ENCODE data around the gene CLIP2. TPM values are rescaled to one million over a fixed set of nuclear protein-coding genes. Genes with fewer than 3 reads are reported as not detected.
A peak's percentile ranks its signal among the peaks of the same experiment; 100 is the strongest.
"Not testable (repeated sequence)": the region's sequence is repeated elsewhere in the genome, so short reads cannot be mapped to it uniquely, and the experiment has no call there.

Gene CLIP2
- total RNA-seq, 1 donor from 2014 or later, result 7.5 TPM

DNA sequence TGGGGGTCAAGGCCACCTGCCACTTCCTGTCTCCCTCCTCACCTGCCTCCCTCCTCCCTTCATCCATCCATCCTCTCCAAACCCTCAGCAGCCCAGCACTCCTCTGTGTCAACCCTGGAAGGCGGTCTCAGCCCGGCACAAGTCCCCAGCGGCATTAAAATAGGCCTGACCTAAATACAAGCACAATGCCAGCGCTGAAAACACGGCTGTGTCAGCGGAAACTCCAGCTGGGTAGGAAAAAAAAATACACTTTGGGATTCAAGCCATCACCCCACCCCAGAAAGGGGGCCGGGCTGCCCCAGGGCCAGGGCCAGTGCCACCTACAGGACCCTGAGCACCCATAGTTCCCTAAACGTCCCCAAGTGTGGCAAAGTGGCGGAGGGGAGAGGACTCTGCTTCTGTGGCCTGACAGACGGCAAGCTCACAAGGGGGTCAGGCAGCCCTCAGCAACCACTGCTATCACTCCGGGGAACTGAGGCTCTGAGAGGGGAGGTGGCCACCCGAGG, 141.8 kb downstream of the CLIP2 start:
- intact Hi-C loops (cut with DNase I), result no loop called here
- peak; percentile 39 for DNase-seq (ENCODE audit: missing footprints)
- ATAC-seq, result peak; percentile 28

GRCh38 chr7:74437291-74437571, 148.0 kb downstream of the CLIP2 start:
- ATAC-seq; intact Hi-C loops (cut with DNase I); DNase-seq (ENCODE audit: missing footprints): not testable (repeated sequence)

- DNase-seq (ENCODE audit: missing footprints), result no peak
- intact Hi-C loops (cut with DNase I), result no loop called here
- ATAC-seq, result no peak
Measured at GRCh38 chr7:74438327-74438726, 149.1 kb downstream of the CLIP2 start.

DNA sequence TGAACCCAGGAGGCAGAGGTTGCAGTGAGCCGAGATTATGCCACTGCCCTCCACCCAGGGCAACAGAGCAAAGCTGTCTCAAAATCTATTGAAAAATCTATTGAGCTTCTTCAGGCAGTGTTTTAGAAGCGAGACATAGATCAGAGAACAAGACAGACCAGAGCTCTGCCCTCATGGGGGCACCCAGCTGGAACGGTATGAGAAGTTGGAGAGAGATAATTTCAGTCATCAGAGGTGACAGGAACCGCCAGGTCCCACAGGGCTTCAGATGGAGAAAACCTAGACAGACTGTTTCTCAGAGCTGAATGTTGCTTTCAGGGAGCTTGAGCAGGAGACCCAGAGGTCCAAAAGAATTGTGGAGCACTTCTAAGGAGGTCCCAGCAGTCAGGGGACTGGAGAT, 150.3 kb downstream of the CLIP2 start:
- DNase-seq (ENCODE audit: missing footprints) (no peak), ATAC-seq (no peak)
- intact Hi-C loops (cut with DNase I), result no loop called here

GRCh38 chr7:74440143-74440542, 150.9 kb downstream of the CLIP2 start:
- intact Hi-C loops (cut with DNase I); DNase-seq (ENCODE audit: missing footprints); ATAC-seq: not testable (repeated sequence)

DNA sequence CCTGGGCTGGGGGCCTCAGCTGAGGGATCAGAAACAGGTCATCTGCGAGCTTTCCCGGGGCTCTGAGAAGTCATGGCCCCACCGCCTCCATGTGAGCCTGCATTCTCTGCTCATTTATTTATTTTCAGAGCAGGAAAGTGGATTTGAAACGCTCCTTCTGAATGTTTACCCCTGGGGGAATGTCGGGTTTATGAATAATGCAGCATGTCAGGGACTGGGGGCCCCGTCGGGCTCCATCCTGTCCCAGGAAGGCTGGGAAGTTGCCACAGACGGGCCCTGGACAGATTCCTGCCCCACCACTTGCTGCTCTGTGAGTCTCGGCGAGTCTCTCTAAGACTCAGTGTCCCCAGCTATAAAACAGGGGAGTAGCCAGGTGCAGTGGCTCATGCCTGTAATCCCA, 152.6 kb downstream of the CLIP2 start:
- no peak for DNase-seq (ENCODE audit: missing footprints)
- intact Hi-C loops (cut with DNase I), result no loop called here
- no peak for ATAC-seq

GRCh38 chr7:74443543-74444247, 154.5 kb downstream of the CLIP2 start:
- intact Hi-C loops (cut with DNase I), result no loop called here
- ATAC-seq (no peak), DNase-seq (ENCODE audit: missing footprints) (no peak)

DNA sequence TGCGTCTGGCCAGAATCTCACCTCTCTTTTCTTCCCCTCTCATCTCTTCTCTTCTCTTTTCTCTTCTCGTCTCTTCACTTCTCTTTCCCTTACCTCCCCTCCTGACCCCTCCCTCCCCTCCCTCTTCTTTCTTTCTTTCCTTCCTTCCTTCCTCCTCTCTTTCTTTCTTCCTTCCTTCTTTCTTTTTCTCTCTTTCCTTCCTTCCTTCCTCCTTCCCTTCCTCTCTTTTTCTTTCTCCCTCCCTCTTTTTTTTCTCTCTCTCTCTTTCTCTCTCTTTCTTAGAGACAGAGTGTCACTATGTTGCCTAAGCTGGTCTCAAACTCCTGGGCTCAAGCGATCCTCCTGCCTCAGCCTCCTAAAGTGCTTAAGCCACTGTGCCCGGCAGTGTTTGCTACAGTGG, 159.9 kb downstream of the CLIP2 start:
- ATAC-seq, result no peak
- intact Hi-C loops (cut with DNase I), result no loop called here
- DNase-seq (ENCODE audit: missing footprints), result no peak

DNA sequence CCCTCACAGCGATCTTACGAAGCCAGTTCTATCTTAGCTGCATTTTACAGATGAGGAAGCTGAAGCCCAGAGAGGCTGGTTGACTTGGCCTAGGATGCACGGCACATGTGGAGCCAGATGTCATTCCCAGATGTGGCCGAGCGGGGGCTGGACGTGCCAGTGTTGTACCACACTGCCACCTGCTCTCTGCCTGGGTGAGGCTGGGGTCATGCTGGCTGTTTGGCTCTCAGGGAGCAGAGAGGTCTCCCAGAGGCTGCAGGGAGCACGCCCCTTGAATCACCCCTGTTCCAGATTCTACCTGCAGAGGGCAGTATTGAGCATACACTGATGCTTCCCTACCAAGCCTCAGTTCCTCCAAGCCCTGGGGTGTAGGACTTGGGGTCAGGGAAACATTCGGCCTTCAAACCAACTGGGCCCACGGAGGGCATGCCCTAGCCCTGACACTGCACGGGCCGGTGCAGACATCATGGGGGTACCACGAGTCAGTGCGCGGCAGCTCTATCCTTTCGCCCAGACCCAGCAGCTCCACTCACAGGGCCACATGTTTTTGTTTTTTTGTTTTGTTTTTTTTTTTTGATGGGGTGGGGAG, 160.7 kb downstream of the CLIP2 start:
- ATAC-seq, result peak; percentile 49
- intact Hi-C loops (cut with DNase I), result loop anchor here (2.0 to 5.0 kb wide), 3 partner anchors 52 to 207 kb away; partner anchors contain the start of gene GTF2I
- DNase-seq (ENCODE audit: missing footprints), result no peak

DNA sequence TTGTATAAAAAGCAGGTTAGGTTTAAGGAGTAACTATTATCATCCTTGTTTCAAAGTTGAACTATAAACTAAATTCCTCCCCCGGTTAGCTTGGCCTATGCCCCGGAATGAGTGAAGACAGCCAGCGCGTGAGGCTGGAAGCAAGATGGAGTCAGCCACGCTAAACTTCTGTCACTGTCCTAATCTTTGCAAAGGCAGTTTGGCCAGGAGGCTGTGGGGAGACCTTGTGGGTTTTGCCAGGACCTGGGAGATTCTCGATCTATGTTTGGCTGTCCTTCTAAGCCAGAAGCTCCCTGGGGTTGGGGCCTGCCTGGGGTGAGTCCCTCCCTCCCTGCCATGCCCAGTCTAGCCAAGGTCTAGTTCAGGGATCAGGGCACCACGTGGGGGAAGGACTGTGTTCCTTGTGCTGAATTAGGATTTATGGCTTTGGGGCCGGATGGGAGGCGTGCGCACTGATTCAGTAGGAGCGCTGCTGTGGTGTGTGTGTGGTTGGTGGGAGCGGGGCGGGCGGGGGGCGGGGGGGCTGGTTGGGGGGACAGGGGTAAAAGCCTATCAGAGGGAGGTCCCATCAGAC, 163.6 kb downstream of the CLIP2 start:
- DNase-seq (ENCODE audit: missing footprints) (no peak), ATAC-seq (peak; percentile 17)
- intact Hi-C loops (cut with DNase I), result loop anchor here (5.0 kb wide), 2 partner anchors 49 to 204 kb away; partner anchors contain the start of gene GTF2I

- peak; percentile 59 for ATAC-seq
- intact Hi-C loops (cut with DNase I), result loop anchor here (5.0 kb wide), 2 partner anchors 49 to 204 kb away; partner anchors contain the start of gene GTF2I
- DNase-seq (ENCODE audit: missing footprints), result peak; percentile 84
Measured at GRCh38 chr7:74453322-74454011, 164.3 kb downstream of the CLIP2 start, which contains the start of gene GTF2IRD1. Gene GTF2IRD1 (plus strand): TSS chr7:74453906. CDS start chr7:74508081, 54,175 bp downstream.

DNA sequence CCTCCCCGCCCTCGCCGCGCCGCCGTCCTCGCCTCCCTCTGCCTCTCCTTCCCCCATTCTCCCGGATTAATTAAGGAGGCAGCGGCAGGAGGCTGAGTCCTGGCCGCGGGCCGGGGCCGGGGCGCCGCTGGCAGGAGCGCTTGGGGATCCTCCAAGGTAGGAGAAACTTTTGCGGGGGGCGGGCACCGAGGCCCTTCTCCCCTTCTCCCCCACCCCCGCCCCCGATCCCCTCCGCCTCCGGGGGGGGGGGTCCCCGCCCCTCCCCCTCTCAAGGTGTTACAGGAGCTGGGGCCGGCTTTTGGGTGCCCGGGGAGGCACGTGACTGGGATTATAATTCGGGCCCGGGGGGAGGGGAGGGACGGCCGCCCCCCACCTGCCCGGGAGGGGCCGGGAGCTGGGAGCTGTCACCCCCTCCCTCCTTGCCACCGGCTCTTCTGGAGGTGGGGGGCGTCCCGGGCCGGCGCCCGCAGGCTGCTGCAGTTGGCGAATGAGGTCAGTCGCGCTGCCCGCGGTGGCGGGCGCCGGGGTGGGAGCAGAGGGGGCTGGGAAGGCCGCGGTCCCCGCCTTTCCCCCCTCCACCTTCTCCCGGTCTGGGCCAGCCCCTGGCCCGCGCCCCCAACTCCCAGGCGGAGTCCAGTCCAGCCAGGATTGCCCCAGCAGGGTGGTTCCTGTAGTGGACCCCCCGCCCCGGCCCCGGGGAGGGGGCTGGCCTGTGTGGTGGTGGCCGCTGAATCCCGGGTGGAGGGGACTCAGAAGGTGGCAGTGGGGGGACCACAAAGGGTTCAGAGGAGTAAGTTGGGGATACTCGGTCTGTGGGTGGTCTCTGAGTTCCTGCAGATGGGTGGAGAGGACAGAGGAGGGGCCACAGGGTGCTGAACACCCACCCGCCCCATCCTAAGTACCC, 165.1 kb downstream of the CLIP2 start:
- ATAC-seq (peak; percentile 14), DNase-seq (ENCODE audit: missing footprints) (no peak)
- intact Hi-C loops (cut with DNase I), result loop anchor here (5.0 kb wide), 2 partner anchors 48 to 203 kb away; partner anchors contain the start of gene GTF2I

GRCh38 chr7:74454925-74455288, 165.7 kb downstream of the CLIP2 start:
- DNase-seq (ENCODE audit: missing footprints) (no peak), ATAC-seq (peak; percentile 5)
- intact Hi-C loops (cut with DNase I), result loop anchor here (1.0 to 5.0 kb wide), 3 partner anchors 25 to 202 kb away; partner anchors contain the start of gene GTF2I

GRCh38 chr7:74455291-74455804, 166.1 kb downstream of the CLIP2 start:
- DNase-seq (ENCODE audit: missing footprints), result no peak
- intact Hi-C loops (cut with DNase I), result loop anchor here (1.0 kb wide), 1 partner anchor 25 kb away; no protein-coding TSS in a partner anchor

More at GRCh38 chr7:74455291-74455804, 166.1 kb downstream of the CLIP2 start:
- peak; percentile 65 for ATAC-seq

Measured in Right ventricle myocardium inferior (tissue), 1 donor.